Upper lobe of left lung (tissue), 6 donors: ENCODE measurements around the gene LGALS7. TPM values are rescaled to one million over a fixed set of nuclear protein-coding genes. Genes with fewer than 3 reads are reported as not detected.
"Not testable (repeated sequence)": the region's sequence is repeated elsewhere in the genome, so short reads cannot be mapped to it uniquely, and the experiment has no call there.

Experiments
- ATAC-seq, 2 donors: fragments of 200-7000 bp; cut with Tn5 transposase; one replicate each; pipeline ENCODE4 v1.9.1; 2022; ENCODE audit warnings: mild to moderate bottlenecking in 2 of 2, moderate library complexity in 2 of 2; ENCODE audit not compliant: low FRiP score in 2 of 2
- DNase-seq, 2 donors: peaks; one replicate each; pipeline ENCODE4 v3.0.0-alpha.2; 2019 to 2020
- H3K27ac ChIP-seq, 4 donors: fragments of 200-600 bp; sonication (generic); one replicate each; pipeline ENCODE4 v1.5.1; 2016 to 2019
- H3K27me3 ChIP-seq, 4 donors: fragments of 200-600 bp; sonication (generic); one replicate each; pipeline ENCODE4 v1.5.1; 2017 to 2019
- H3K36me3 ChIP-seq, 4 donors: fragments of 200-600 bp; sonication (generic); one replicate each; pipeline ENCODE4 v1.5.1; 2016 to 2019
- H3K4me1 ChIP-seq, 4 donors: fragments of 200-600 bp; sonication (generic); one replicate each; pipeline ENCODE4 v1.5.1; 2018 to 2019
- H3K4me3 ChIP-seq, 4 donors: fragments of 200-600 bp; sonication (generic); one replicate each; pipeline ENCODE4 v1.5.1; 2017 to 2019; ENCODE audit warnings: mild to moderate bottlenecking in 2 of 4, moderate library complexity in 1 of 4
- H3K9me3 ChIP-seq, 4 donors: fragments of 200-600 bp; sonication (generic); one replicate each; pipeline ENCODE4 v1.5.1; 2018 to 2019
- CTCF ChIP-seq, 6 experiments: fragments of 450-650 bp in 4 of 6; fragments of 200-600 bp in 2 of 6; sonication (generic) in 2 of 6; IDR thresholded peaks; one replicate each; pipeline ENCODE4 v1.5.1; 2016 to 2019; ENCODE audit warnings: antibody characterized with exemption in 6 of 6
- EP300 ChIP-seq, 4 donors: sonication (generic); formaldehyde crosslinking; IDR thresholded peaks; one replicate each; pipeline ENCODE4 v1.5.1; 2017; ENCODE audit warnings: antibody characterized with exemption in 4 of 4, control low read depth in 2 of 4
- POLR2A ChIP-seq, 4 donors: fragments of 450-650 bp; IDR thresholded peaks; one replicate each; pipeline ENCODE4 v1.5.1; 2016 to 2017; ENCODE audit warnings: antibody characterized with exemption in 4 of 4, mild to moderate bottlenecking in 2 of 4
- POLR2AphosphoS5 ChIP-seq, 2 donors: sonication (generic); formaldehyde crosslinking; IDR thresholded peaks; one replicate each; pipeline ENCODE4 v1.5.1; 2017; ENCODE audit warnings: antibody characterized with exemption in 2 of 2
- WGBS, 2 donors: methylation state at CpG; one replicate each; pipeline ENCODE4 v1.1.5; 2017 to 2018; 5-methylcytosine and 5-hydroxymethylcytosine counted together
- total RNA-seq, 6 donors: library from RNA; depleted of rRNA in 4 of 6; stranded (reverse); fragments of >200 nt in 4 of 6; gene quantifications; one replicate each; pipeline versions ENCODE4 v1.1.0 to v1.2.1, GENCODE V29; 2016 to 2021
- donor health status: DM: no; HTN: no; CAD: no; lungs with moderate emphysema.
- donor health status: DM: no; HTN: yes; CAD: no; lungs with severe emphysema.

The LGALS7 gene
- total RNA-seq, 6 donors from 2014 or later, result not detected

DNA sequence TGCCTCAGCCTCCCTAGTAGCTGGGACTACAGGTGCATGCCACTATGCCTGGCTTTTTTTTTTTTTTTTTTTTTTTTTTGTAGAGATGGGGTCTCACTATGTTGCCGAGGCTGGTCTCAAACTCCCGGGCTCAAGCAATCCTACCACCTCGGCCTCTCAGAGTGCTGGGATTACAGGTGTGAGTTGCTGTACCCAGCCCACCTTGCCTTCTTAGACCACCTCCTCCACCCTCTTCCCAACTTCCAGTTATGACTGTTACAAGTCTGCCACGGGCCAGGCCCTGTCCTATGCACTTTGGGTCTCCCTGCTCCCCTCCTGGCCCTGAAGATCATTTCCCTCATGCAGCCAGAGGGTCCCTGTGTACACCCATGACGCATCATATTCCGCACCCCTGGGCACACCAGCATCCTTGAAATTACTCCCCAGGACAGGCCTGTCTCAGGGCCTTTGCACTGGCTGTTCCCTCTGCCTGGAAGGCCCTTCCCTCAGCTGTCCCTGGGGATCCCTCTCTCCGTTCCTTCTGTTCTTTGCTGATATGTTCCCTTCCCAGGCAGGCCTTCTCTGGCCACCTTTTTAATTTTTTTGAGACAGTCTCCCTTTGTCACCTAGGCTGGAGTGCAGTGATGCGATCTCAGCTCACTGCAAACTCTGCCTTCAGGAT is 36.4 kb upstream of the LGALS7 start:
- no peak for TF ChIP-seq EP300 (IDR thresholded peaks at IDR 0.05)
- no peak for TF ChIP-seq CTCF (IDR thresholded peaks at IDR 0.05)
- no peak for TF ChIP-seq POLR2A (IDR thresholded peaks at IDR 0.05)
- TF ChIP-seq POLR2AphosphoS5 (IDR thresholded peaks at IDR 0.05), result no peak
- Histone ChIP-seq H3K9me3 (no peaks in the 10 kb centered on the region), H3K36me3 (peaks cover 0 to 5% (median under 1%) of the 10 kb centered on the region in 4 donors), H3K4me1 (peaks cover 0 to 18% (median 6%) of the 10 kb centered on the region in 4 donors), H3K27ac (no peak overlapping the region), H3K4me3 (no peak overlapping the region), H3K27me3 (no peaks in the 10 kb centered on the region)
- WGBS, 2 donors, result 95% methylated on average over 8 of the region's 8 CpGs
- DNase-seq (no peak), ATAC-seq (no peak)

DNA sequence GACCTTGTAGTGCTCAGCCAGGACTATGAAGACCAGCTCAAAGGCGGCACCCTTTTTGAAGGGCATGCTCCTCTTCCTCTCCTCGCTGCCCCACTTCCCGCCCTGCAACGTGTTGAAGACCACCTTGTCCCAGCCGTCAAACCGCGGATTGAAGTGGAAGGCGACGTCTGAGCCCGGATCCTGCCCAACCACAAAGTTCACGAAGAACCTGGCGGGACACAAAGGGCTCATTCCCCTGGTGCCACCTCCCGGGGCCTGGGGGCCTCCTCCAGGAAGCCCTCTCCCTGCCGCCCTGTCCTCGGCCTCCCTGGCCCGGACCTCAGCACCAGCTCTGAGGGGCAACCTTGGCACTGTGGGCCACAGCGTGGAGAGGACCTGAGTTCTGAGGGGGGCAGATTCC is 35.4 kb upstream of the LGALS7 start:
- no peak for DNase-seq

GRCh38 chr19:38807374-38808098 is 34.2 kb upstream of the LGALS7 start:
- ATAC-seq, DNase-seq, H3K9me3 ChIP-seq, H3K4me3 ChIP-seq, H3K36me3 ChIP-seq, H3K27me3 ChIP-seq: not testable (repeated sequence)
- peak overlapping the region in 2 of 4 donors; percentile 38 to 73 for H3K27ac ChIP-seq
- peak in 1 of 4 donors; percentile 35 for TF ChIP-seq EP300 (IDR thresholded peaks at IDR 0.05)
- 80 to 87% methylated on average over 16 to 18 of the region's 18 CpGs for WGBS, 2 donors
- H3K4me1 ChIP-seq, result peaks cover 0 to 14% (median 6%) of the 10 kb centered on the region in 4 donors

More for the DNA sequence above, 35.4 kb upstream of the LGALS7 start:
- H3K36me3 ChIP-seq, result peaks cover 0 to 2% (median 0%) of the 10 kb centered on the region in 4 donors
- no peak overlapping the region for H3K4me3 ChIP-seq
- ATAC-seq, result no peak
- no peak for TF ChIP-seq POLR2AphosphoS5 (IDR thresholded peaks at IDR 0.05)
- no peak for TF ChIP-seq CTCF (IDR thresholded peaks at IDR 0.05)
- no peak for TF ChIP-seq EP300 (IDR thresholded peaks at IDR 0.05)
- no peak for TF ChIP-seq POLR2A (IDR thresholded peaks at IDR 0.05)
- H3K27me3 ChIP-seq, result no peaks in the 10 kb centered on the region
- H3K27ac ChIP-seq, result peak overlapping the region in 1 of 4 donors; percentile 73
- 91 to 92% methylated on average over 17 of the region's 17 CpGs for WGBS, 2 donors
- H3K9me3 ChIP-seq, result no peaks in the 10 kb centered on the region
- peaks cover 0 to 18% (median 6%) of the 10 kb centered on the region in 4 donors for H3K4me1 ChIP-seq

DNA sequence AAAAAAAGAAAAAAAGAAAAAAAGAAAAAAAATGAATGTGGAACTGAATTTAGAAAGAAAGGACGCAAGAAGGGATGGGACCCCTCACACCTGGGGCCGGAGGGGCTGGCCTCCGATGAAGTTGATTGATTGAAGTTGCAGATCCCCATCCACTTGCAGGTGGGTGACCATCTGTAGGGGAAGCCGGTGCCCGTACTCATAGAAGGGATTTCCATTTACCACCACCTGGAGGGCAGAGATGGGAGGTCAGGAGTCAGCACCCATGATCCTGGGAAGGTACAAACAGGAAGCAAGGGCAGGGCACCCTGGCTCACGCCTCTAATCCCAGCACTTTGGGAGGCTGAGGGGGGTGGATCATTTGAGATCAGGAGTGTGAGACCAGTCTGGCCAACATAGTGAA is 33.1 kb upstream of the LGALS7 start:
- Histone ChIP-seq H3K27ac (no peak overlapping the region), H3K9me3 (no peaks in the 10 kb centered on the region), H3K27me3 (no peaks in the 10 kb centered on the region), H3K4me1 (peaks cover 0 to 14% (median 6%) of the 10 kb centered on the region in 4 donors), H3K4me3 (no peak overlapping the region), H3K36me3 (peaks cover 0 to 11% (median 0%) of the 10 kb centered on the region in 4 donors)
- no peak for TF ChIP-seq CTCF (IDR thresholded peaks at IDR 0.05)
- TF ChIP-seq POLR2A (IDR thresholded peaks at IDR 0.05), result no peak
- no peak for TF ChIP-seq POLR2AphosphoS5 (IDR thresholded peaks at IDR 0.05)
- no peak for TF ChIP-seq EP300 (IDR thresholded peaks at IDR 0.05)
- DNase-seq (no peak), ATAC-seq (no peak)
- 93 to 94% methylated on average over 6 of the region's 6 CpGs for WGBS, 2 donors

DNA sequence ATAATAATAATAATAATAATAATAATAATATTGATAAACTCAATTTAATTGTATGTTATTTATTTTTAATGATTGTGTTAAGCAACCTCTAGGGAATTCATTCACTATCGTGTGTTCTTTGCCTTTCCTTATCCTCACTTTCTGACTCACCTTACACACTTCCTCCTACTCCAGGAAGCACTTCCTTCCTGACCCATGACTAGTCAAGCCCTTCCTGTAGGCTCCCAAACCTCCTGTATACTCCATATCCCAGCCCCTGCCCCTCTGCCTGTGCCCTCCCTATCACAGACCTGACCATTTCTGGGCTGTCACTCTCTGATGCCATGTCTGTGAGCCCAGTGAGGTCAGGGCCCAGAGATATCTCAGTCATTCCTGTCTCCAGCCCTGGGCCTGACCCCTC is 31.9 kb upstream of the LGALS7 start:
- TF ChIP-seq POLR2AphosphoS5 (IDR thresholded peaks at IDR 0.05) (no peak), EP300 (IDR thresholded peaks at IDR 0.05) (no peak), CTCF (IDR thresholded peaks at IDR 0.05) (no peak), POLR2A (IDR thresholded peaks at IDR 0.05) (no peak)
- Histone ChIP-seq H3K4me3 (no peak overlapping the region), H3K27ac (no peak overlapping the region), H3K36me3 (peaks cover 0 to 11% (median 0%) of the 10 kb centered on the region in 4 donors), H3K27me3 (no peaks in the 10 kb centered on the region), H3K9me3 (no peaks in the 10 kb centered on the region), H3K4me1 (peaks cover 0 to 14% (median 6%) of the 10 kb centered on the region in 4 donors)
- WGBS, 2 donors, result 47 to 63% methylated on average over 1 of the region's 1 CpG
- DNase-seq (no peak), ATAC-seq (no peak)
